Spinal cord (tissue), 10 donors: ENCODE data around the gene SLC16A10. TPM values are rescaled to one million over a fixed set of nuclear protein-coding genes. Genes with fewer than 3 reads are reported as not detected.
A peak's percentile ranks its signal among the peaks of the same experiment; 100 is the strongest.
"Not testable (repeated sequence)": the region's sequence is repeated elsewhere in the genome, so short reads cannot be mapped to it uniquely, and the experiment has no call there.

Experiments used
- DNase-seq, 6 donors: peaks; one replicate each; pipeline versions ENCODE4 v3.0.0 to v3.0.0-alpha.2; 2013 to 2015; ENCODE audit warnings: low spot score in 6 of 6, low read depth in 4 of 6
- H3K27ac ChIP-seq: one replicate; pipeline ENCODE4 v1.5.1; 2013; ENCODE audit warnings: low read depth, low read length, control low read depth
- H3K27me3 ChIP-seq: one replicate; pipeline ENCODE4 v1.6.1; 2013; ENCODE audit warnings: low read length; ENCODE audit not compliant: control insufficient read depth, insufficient read depth
- H3K36me3 ChIP-seq: one replicate; pipeline ENCODE4 v1.6.1; 2013; ENCODE audit warnings: low read length; ENCODE audit not compliant: control insufficient read depth, insufficient read depth
- H3K4me1 ChIP-seq: one replicate; pipeline ENCODE4 v1.6.1; 2013; ENCODE audit warnings: low read length; ENCODE audit not compliant: control insufficient read depth, insufficient read depth
- H3K4me3 ChIP-seq: one replicate; pipeline ENCODE4 v1.5.1; 2013; ENCODE audit warnings: low read depth, low read length, control low read depth
- H3K9me3 ChIP-seq: one replicate; pipeline ENCODE4 v1.6.1; 2013; ENCODE audit warnings: low read length; ENCODE audit not compliant: control insufficient read depth, insufficient read depth
- WGBS: methylation state at CpG from one replicate; pipeline ENCODE4 v1.1.5; 2013; ENCODE audit warnings: missing lambda C conversion rate; ENCODE audit not compliant: insufficient coverage; 5-methylcytosine and 5-hydroxymethylcytosine counted together
- long read RNA-seq, 4 donors: transcript quantifications; one replicate each; lab custom pipeline, GENCODE V29; 2026
- polyA plus RNA-seq, 2 donors: library from polyadenylated mRNA; unstranded; fragments of 120-200 nt; gene quantifications; one replicate each; pipeline ENCODE4 v1.2.1, GENCODE V29; 2013; ENCODE audit not compliant: insufficient read length in 2 of 2
- total RNA-seq, 2 donors: library from RNA; depleted of rRNA in 1 of 2; stranded (reverse); fragments of 120-200 nt in 1 of 2; fragments of >200 nt in 1 of 2; gene quantifications; one replicate each; pipeline versions ENCODE4 v1.2.3 to v1.2.4, GENCODE V29; 2013 to 2014
- donor health status: healthy.

SLC16A10 gene
- total RNA-seq (10 to 100 TPM; 14.9 to 15.2 TPM), polyA plus RNA-seq (1 to 10 TPM; 3.4 to 4.8 TPM)
- long read RNA-seq, donor 1, result 0 reads
- long read RNA-seq, donor 2, result 0 reads
- long read RNA-seq, donor 3, partial matches to known transcripts, result 0 of 2 reads
- long read RNA-seq, donor 3, other reads (novel, unspliced or antisense), result 0 of 2 reads
- long read RNA-seq, donor 4, partial matches to known transcripts, result 0 of 3 reads
- long read RNA-seq, donor 4, other reads (novel, unspliced or antisense), result 0 of 3 reads

GRCh38 chr6:111087106-111087835 lies at the start of gene SLC16A10:
Gene SLC16A10, plus strand, starts transcription at chr6:111087503. Its CDS starts 250 bp downstream, at chr6:111087753.
- H3K27me3 ChIP-seq, result peaks cover 12% of the 10 kb centered on the region
- no peaks in the 10 kb centered on the region for H3K36me3 ChIP-seq
- peak; percentile 38 to 94 (median 72) for DNase-seq
- WGBS, result under 1% methylated on average over 86 of the region's 86 CpGs
- no peaks in the 10 kb centered on the region for H3K9me3 ChIP-seq
- peaks cover 7% of the 10 kb centered on the region for H3K4me1 ChIP-seq
- no peak within 1 kb of the TSS for H3K27ac ChIP-seq
- peak within 1 kb of the TSS; percentile 42 for H3K4me3 ChIP-seq

- H3K9me3 ChIP-seq, result no peaks in the 10 kb centered on the region
- WGBS, result 76% methylated on average over 3 of the region's 6 CpGs
- no peaks in the 10 kb centered on the region for H3K27me3 ChIP-seq
- H3K27ac ChIP-seq, result no peak overlapping the region
- H3K4me3 ChIP-seq, result no peak overlapping the region
- no peaks in the 10 kb centered on the region for H3K4me1 ChIP-seq
- H3K36me3 ChIP-seq, result no peaks in the 10 kb centered on the region
- DNase-seq, result no peak
These were observed 48.6 kb upstream of the SLC16A10 start for GRCh38 chr6:111038534-111039252.

GRCh38 chr6:111041917-111042316 lies 45.4 kb upstream of the SLC16A10 start:
- Histone ChIP-seq H3K27ac (no peak overlapping the region), H3K27me3 (no peaks in the 10 kb centered on the region), H3K9me3 (no peaks in the 10 kb centered on the region), H3K4me3 (no peak overlapping the region), H3K36me3 (no peaks in the 10 kb centered on the region), H3K4me1 (no peaks in the 10 kb centered on the region)
- DNase-seq, result no peak
- WGBS, result 100% methylated on average over 3 of the region's 4 CpGs

- no peaks in the 10 kb centered on the region for H3K36me3 ChIP-seq
- H3K4me3 ChIP-seq, result no peak overlapping the region
- no peak for DNase-seq
- no peaks in the 10 kb centered on the region for H3K4me1 ChIP-seq
- no peaks in the 10 kb centered on the region for H3K9me3 ChIP-seq
- WGBS, result 90% methylated on average over 7 of the region's 8 CpGs
- H3K27ac ChIP-seq, result no peak overlapping the region
- H3K27me3 ChIP-seq, result no peaks in the 10 kb centered on the region
These were observed 40.1 kb upstream of the SLC16A10 start for GRCh38 chr6:111047244-111047643.

GRCh38 chr6:111050261-111051023 lies 36.9 kb upstream of the SLC16A10 start:
- Histone ChIP-seq H3K9me3 (no peaks in the 10 kb centered on the region), H3K4me3 (no peak overlapping the region), H3K36me3 (no peaks in the 10 kb centered on the region), H3K27ac (no peak overlapping the region), H3K4me1 (no peaks in the 10 kb centered on the region), H3K27me3 (no peaks in the 10 kb centered on the region)
- no CpG with 5 or more reads among the region's 2 CpGs for WGBS
- no peak for DNase-seq

GRCh38 chr6:111052171-111052570 lies 35.1 kb upstream of the SLC16A10 start:
- H3K4me3 ChIP-seq, result no peak overlapping the region
- no peaks in the 10 kb centered on the region for H3K36me3 ChIP-seq
- no peaks in the 10 kb centered on the region for H3K4me1 ChIP-seq
- H3K27ac ChIP-seq, result no peak overlapping the region
- DNase-seq, result no peak
- no peaks in the 10 kb centered on the region for H3K27me3 ChIP-seq
- WGBS, result 86% methylated on average over 2 of the region's 3 CpGs
- no peaks in the 10 kb centered on the region for H3K9me3 ChIP-seq

- no peaks in the 10 kb centered on the region for H3K9me3 ChIP-seq
- WGBS, result 66% methylated on average over 8 of the region's 12 CpGs
- no peak overlapping the region for H3K4me3 ChIP-seq
- H3K27me3 ChIP-seq, result no peaks in the 10 kb centered on the region
- DNase-seq, result peak in 3 of 6 donors; percentile 8 to 87 (median 34)
- no peaks in the 10 kb centered on the region for H3K4me1 ChIP-seq
- no peaks in the 10 kb centered on the region for H3K36me3 ChIP-seq
- no peak overlapping the region for H3K27ac ChIP-seq
These were observed 30.1 kb upstream of the SLC16A10 start for GRCh38 chr6:111057074-111057752.

- Histone ChIP-seq H3K27ac (no peak overlapping the region), H3K36me3 (no peaks in the 10 kb centered on the region), H3K9me3 (peaks cover 2% of the 10 kb centered on the region), H3K4me3 (no peak overlapping the region), H3K4me1 (no peaks in the 10 kb centered on the region), H3K27me3 (no peaks in the 10 kb centered on the region)
- no peak for DNase-seq
- 85% methylated on average over 1 of the region's 5 CpGs for whole genome bisulfite sequencing
These were observed 25.8 kb upstream of the SLC16A10 start for GRCh38 chr6:111061508-111061907.

- DNase-seq, H3K4me3 ChIP-seq, H3K36me3 ChIP-seq, H3K9me3 ChIP-seq, H3K27ac ChIP-seq, H3K27me3 ChIP-seq, H3K4me1 ChIP-seq: not testable (repeated sequence)
- WGBS, result 95% methylated on average over 5 of the region's 5 CpGs
These were observed 25.3 kb upstream of the SLC16A10 start for GRCh38 chr6:111061985-111062384.
